ENCODE data around the gene NUDT3. TPM values are rescaled to one million over a fixed set of nuclear protein-coding genes. Genes with fewer than 3 reads are reported as not detected.
"Not testable (repeated sequence)": the region's sequence is repeated elsewhere in the genome, so short reads cannot be mapped to it uniquely, and the experiment has no call there.

The NUDT3 gene
- total RNA-seq, 2 donors from 2014 or later, result 28.9 to 30.8 TPM

GRCh38 chr6:34275128-34275804 lies 117.2 kb downstream of the NUDT3 start:
- H3K27me3 ChIP-seq (replicated peaks; ENCODE audit: insufficient read depth), result no peaks in the 10 kb centered on the region
- H3K9me3 ChIP-seq, result no peaks in the 10 kb centered on the region
- intact Hi-C loops (cut with DNase I), result no loop called here
- H3K27ac ChIP-seq, result no peak overlapping the region
- no peaks in the 10 kb centered on the region for H3K4me1 ChIP-seq (replicated peaks)
- H3K36me3 ChIP-seq, result no peaks in the 10 kb centered on the region
- TF ChIP-seq POLR2A (IDR thresholded peaks at IDR 0.05) (no peak), CTCF (IDR thresholded peaks at IDR 0.05) (no peak), POLR2AphosphoS5 (IDR thresholded peaks at IDR 0.05) (no peak)
- DNase-seq (ENCODE audit: low spot score), result no peak
- 85% methylated on average over 3 of the region's 3 CpGs for WGBS
- no peak overlapping the region for H3K4me3 ChIP-seq

DNA sequence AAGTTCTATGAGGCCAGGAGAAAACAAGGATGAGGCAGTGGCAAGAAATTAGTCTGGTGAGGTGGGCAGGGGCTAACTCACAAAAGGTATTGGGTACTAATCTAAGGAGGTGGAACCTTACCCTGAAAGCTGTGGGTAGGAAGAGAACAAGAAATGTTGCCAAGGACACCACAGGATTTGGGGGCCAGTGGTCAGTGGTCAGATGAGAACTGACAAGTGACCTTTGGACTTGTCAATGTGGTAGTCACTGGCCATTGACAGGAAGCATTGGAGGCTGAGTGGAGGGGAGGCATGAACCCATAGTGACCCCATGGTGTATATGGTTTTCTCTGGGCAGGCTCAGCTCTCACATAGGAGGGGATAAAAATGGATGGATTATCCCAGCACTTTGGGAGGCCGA lies 118.3 kb downstream of the NUDT3 start:
- 100% methylated on average over 1 of the region's 1 CpG for WGBS
- no peak overlapping the region for H3K4me3 ChIP-seq

GRCh38 chr6:34273242-34273805 lies 119.1 kb downstream of the NUDT3 start:
- 85% methylated on average over 3 of the region's 3 CpGs for WGBS
- intact Hi-C loops (cut with DNase I), result no loop called here
- H3K4me3 ChIP-seq, result no peak overlapping the region
- H3K36me3 ChIP-seq, result no peaks in the 10 kb centered on the region
- no peaks in the 10 kb centered on the region for H3K9me3 ChIP-seq
- TF ChIP-seq POLR2AphosphoS5 (IDR thresholded peaks at IDR 0.05) (no peak), POLR2A (IDR thresholded peaks at IDR 0.05) (no peak), CTCF (IDR thresholded peaks at IDR 0.05) (no peak)
- no peak overlapping the region for H3K27ac ChIP-seq
- no peaks in the 10 kb centered on the region for H3K4me1 ChIP-seq (replicated peaks)
- DNase-seq (ENCODE audit: low spot score), result no peak
- H3K27me3 ChIP-seq (replicated peaks; ENCODE audit: insufficient read depth), result no peaks in the 10 kb centered on the region

More for the DNA sequence above, 118.3 kb downstream of the NUDT3 start:
- H3K27me3 ChIP-seq (replicated peaks; ENCODE audit: insufficient read depth), result no peaks in the 10 kb centered on the region
- no peak for DNase-seq (ENCODE audit: low spot score)
- intact Hi-C loops (cut with DNase I), result no loop called here
- H3K27ac ChIP-seq, result no peak overlapping the region
- H3K9me3 ChIP-seq, result no peaks in the 10 kb centered on the region
- H3K4me1 ChIP-seq (replicated peaks), result no peaks in the 10 kb centered on the region
- no peaks in the 10 kb centered on the region for H3K36me3 ChIP-seq
- TF ChIP-seq POLR2AphosphoS5 (IDR thresholded peaks at IDR 0.05), result no peak

DNA sequence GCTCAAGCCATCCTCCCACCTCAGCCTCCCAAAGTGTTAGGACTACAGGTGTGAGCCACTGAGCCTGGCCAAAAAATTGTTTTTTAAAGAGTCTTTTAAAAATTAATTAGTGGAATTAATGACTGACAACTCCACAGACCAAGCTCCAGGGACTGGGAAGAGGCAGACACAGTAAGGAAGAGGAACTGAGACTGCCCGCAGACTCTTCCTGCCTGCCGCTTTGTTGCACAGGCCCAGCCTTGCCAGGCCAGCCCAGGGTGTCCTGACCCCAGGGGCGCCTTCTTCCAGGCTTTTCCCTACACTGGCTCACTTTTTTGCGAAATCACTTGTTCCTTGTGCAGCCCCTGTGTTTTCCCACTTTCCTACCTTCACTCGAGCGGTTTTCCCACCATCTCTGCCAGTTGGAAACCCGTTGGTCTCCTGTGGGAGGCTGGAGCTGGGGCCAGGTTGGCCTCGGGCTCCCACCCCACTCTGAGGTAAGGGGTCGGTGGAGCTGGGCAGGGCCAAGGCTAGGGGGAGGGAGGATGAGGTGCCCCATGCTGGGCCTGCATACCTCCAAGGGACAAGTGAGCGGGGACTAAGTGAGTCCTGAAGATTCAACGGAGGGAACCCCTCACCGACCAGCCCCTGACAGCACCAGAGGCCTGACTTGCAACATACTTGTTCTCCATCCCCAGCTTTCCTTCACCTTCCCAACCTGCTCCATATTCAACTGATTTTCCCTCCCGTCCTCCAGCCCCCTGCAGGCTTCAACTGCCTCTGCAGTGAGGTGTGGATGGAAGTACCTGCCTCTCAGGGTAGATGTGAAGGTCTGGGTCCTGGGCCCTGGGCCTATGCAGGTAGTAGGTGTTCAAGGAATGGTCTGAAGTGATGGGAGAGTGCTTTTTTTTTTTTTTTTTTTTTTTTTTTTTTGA lies 120.2 kb downstream of the NUDT3 start:
- WGBS, result 85% methylated on average over 13 of the region's 13 CpGs
- no peak for TF ChIP-seq POLR2AphosphoS5 (IDR thresholded peaks at IDR 0.05)
- no peak for TF ChIP-seq POLR2A (IDR thresholded peaks at IDR 0.05)
- TF ChIP-seq CTCF (IDR thresholded peaks at IDR 0.05), result no peak
- no peak overlapping the region for H3K27ac ChIP-seq
- no peaks in the 10 kb centered on the region for H3K4me1 ChIP-seq (replicated peaks)
- intact Hi-C loops (cut with DNase I), result no loop called here
- no peaks in the 10 kb centered on the region for H3K36me3 ChIP-seq
- no peak for DNase-seq (ENCODE audit: low spot score)
- H3K9me3 ChIP-seq, result no peaks in the 10 kb centered on the region
- no peak overlapping the region for H3K4me3 ChIP-seq
- no peaks in the 10 kb centered on the region for H3K27me3 ChIP-seq (replicated peaks; ENCODE audit: insufficient read depth)

DNA sequence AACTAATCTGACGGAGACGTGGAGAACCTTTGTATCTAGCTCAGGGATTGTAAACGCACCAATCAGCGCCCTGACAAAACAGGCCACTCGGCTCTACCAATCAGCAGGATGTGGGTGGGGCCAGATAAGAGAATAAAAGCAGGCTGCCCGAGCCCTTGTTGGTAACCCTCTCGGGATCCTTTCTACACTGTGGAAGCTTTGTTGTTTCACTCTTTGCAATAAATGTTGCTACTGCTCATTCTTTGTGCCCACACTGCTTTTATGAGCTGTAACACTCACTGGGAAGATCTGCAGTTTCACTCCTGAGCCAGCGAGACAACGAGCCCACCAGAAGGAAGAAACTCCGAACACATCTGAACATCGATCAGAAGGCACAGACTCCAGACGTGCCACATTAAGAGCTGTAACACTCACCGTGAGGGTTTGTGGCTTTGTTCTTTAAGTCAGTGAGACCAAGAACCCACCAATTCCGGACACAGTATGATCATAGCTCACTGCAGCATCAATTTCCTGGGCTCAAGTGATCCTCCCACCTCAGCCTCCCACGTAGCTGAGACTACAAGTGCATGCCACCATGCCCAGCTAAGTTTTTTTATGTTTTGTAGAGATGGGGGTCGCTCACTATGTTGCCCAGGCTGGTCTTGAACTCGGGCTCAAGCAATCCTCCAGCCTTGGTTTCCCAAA lies 122.7 kb downstream of the NUDT3 start:
- intact Hi-C loops (cut with DNase I); H3K27ac ChIP-seq; H3K36me3 ChIP-seq; H3K9me3 ChIP-seq; H3K4me3 ChIP-seq; DNase-seq (ENCODE audit: low spot score); H3K27me3 ChIP-seq (replicated peaks; ENCODE audit: insufficient read depth); H3K4me1 ChIP-seq (replicated peaks): not testable (repeated sequence)
- WGBS, result 85% methylated on average over 17 of the region's 17 CpGs

- H3K9me3 ChIP-seq; H3K36me3 ChIP-seq; H3K27me3 ChIP-seq (replicated peaks; ENCODE audit: insufficient read depth); H3K4me1 ChIP-seq (replicated peaks); intact Hi-C loops (cut with DNase I); H3K27ac ChIP-seq; DNase-seq (ENCODE audit: low spot score); H3K4me3 ChIP-seq: not testable (repeated sequence)
- 96% methylated on average over 17 of the region's 25 CpGs for WGBS
These were observed 123.3 kb downstream of the NUDT3 start for GRCh38 chr6:34269132-34269531.
